ENCODE measurements around the gene TNS3. TPM values are rescaled to one million over a fixed set of nuclear protein-coding genes. Genes with fewer than 3 reads are reported as not detected.
"Not testable (repeated sequence)": the region's sequence is repeated elsewhere in the genome, so short reads cannot be mapped to it uniquely, and the experiment has no call there.

The TNS3 gene
- polyA plus RNA-seq, 6 donors from 2014 or later, result 1.5 to 6.3 (median 4.8) TPM

- Mint-ChIP-seq H3K36me3 (peaks cover 0 to 13% of the 10 kb centered on the region in 2 donors), H3K4me1 (peaks cover 7 to 24% (median 8%) of the 10 kb centered on the region in 3 donors), H3K4me3 (no peak overlapping the region), H3K27ac (peak overlapping the region in 1 of 6 donors; percentile 10), H3K9me3 (no peaks in the 10 kb centered on the region), H3K27me3 (no peaks in the 10 kb centered on the region)
- no peak for DNase-seq
- ATAC-seq (ENCODE audit: low read depth in 2 of 2), result no peak
Observed at GRCh38 chr7:47442605-47442865, 139.4 kb downstream of the TNS3 start.

GRCh38 chr7:47441796-47442604 lies 139.9 kb downstream of the TNS3 start:
- no peak for DNase-seq
- ATAC-seq (ENCODE audit: low read depth in 2 of 2), result no peak
- H3K4me1 Mint-ChIP-seq, result peaks cover 6 to 24% (median 8%) of the 10 kb centered on the region in 3 donors
- no peaks in the 10 kb centered on the region for H3K27me3 Mint-ChIP-seq
- H3K9me3 Mint-ChIP-seq, result no peaks in the 10 kb centered on the region
- H3K4me3 Mint-ChIP-seq, result no peak overlapping the region
- H3K36me3 Mint-ChIP-seq, result peaks cover 0 to 13% of the 10 kb centered on the region in 2 donors
- peak overlapping the region in 2 of 6 donors; percentile 16 to 52 for H3K27ac Mint-ChIP-seq

GRCh38 chr7:47441048-47441447 lies 140.9 kb downstream of the TNS3 start:
- H3K4me3 Mint-ChIP-seq; H3K27me3 Mint-ChIP-seq; DNase-seq; H3K27ac Mint-ChIP-seq; ATAC-seq (ENCODE audit: low read depth in 2 of 2); H3K9me3 Mint-ChIP-seq: not testable (repeated sequence)
- peaks cover 0 to 13% of the 10 kb centered on the region in 2 donors for H3K36me3 Mint-ChIP-seq
- peaks cover 6 to 24% (median 8%) of the 10 kb centered on the region in 3 donors for H3K4me1 Mint-ChIP-seq

- DNase-seq (no peak), ATAC-seq (ENCODE audit: low read depth in 2 of 2) (no peak)
- Mint-ChIP-seq H3K4me3 (no peak overlapping the region), H3K27me3 (no peaks in the 10 kb centered on the region), H3K4me1 (peaks cover 5 to 24% (median 8%) of the 10 kb centered on the region in 3 donors), H3K27ac (peak overlapping the region in 2 of 6 donors; percentile 49 to 86), H3K36me3 (peaks cover 0 to 13% of the 10 kb centered on the region in 2 donors), H3K9me3 (no peaks in the 10 kb centered on the region)
Observed at GRCh38 chr7:47440320-47440719, 141.6 kb downstream of the TNS3 start.

- no peak for ATAC-seq (ENCODE audit: low read depth in 2 of 2)
- H3K4me3 Mint-ChIP-seq, result no peak overlapping the region
Observed at GRCh38 chr7:47439181-47439667, 142.7 kb downstream of the TNS3 start.

GRCh38 chr7:47438411-47439029 lies 143.4 kb downstream of the TNS3 start:
- H3K4me1 Mint-ChIP-seq, result peaks cover 0 to 18% (median 3%) of the 10 kb centered on the region in 3 donors
- H3K4me3 Mint-ChIP-seq, result peak overlapping the region in 1 of 8 donors; percentile 80
- DNase-seq (no peak), ATAC-seq (ENCODE audit: low read depth in 2 of 2) (no peak)
- H3K36me3 Mint-ChIP-seq, result peaks cover 9 to 13% of the 10 kb centered on the region in 2 donors
- H3K27ac Mint-ChIP-seq, result peak overlapping the region in 3 of 6 donors; percentile 17 to 49 (median 24)
- H3K9me3 Mint-ChIP-seq, result no peaks in the 10 kb centered on the region
- no peaks in the 10 kb centered on the region for H3K27me3 Mint-ChIP-seq

More at GRCh38 chr7:47439181-47439667, 142.7 kb downstream of the TNS3 start:
- no peak for DNase-seq
- H3K4me1 Mint-ChIP-seq, result peaks cover 0 to 18% (median 5%) of the 10 kb centered on the region in 3 donors
- no peaks in the 10 kb centered on the region for H3K9me3 Mint-ChIP-seq
- H3K27me3 Mint-ChIP-seq, result no peaks in the 10 kb centered on the region
- peak overlapping the region in 3 of 6 donors; percentile 17 to 82 (median 59) for H3K27ac Mint-ChIP-seq
- peaks cover 2 to 13% of the 10 kb centered on the region in 2 donors for H3K36me3 Mint-ChIP-seq

- Mint-ChIP-seq H3K36me3 (peaks cover 9 to 13% of the 10 kb centered on the region in 2 donors), H3K27ac (no peak overlapping the region), H3K27me3 (no peaks in the 10 kb centered on the region), H3K4me1 (peaks cover 0 to 18% (median 3%) of the 10 kb centered on the region in 3 donors), H3K9me3 (no peaks in the 10 kb centered on the region), H3K4me3 (no peak overlapping the region)
- DNase-seq (no peak), ATAC-seq (ENCODE audit: low read depth in 2 of 2) (no peak)
Observed at GRCh38 chr7:47435889-47436312, 146.0 kb downstream of the TNS3 start.

- Mint-ChIP-seq H3K27ac (peak overlapping the region in 2 of 6 donors; percentile 66 to 84), H3K27me3 (no peaks in the 10 kb centered on the region), H3K4me3 (no peak overlapping the region), H3K4me1 (peaks cover 0 to 1% (median 0%) of the 10 kb centered on the region in 3 donors), H3K9me3 (no peaks in the 10 kb centered on the region), H3K36me3 (peaks cover 2 to 9% of the 10 kb centered on the region in 2 donors)
- ATAC-seq (ENCODE audit: low read depth in 2 of 2) (no peak), DNase-seq (no peak)
Observed at GRCh38 chr7:47433564-47433895, 148.4 kb downstream of the TNS3 start.

- no peaks in the 10 kb centered on the region for H3K9me3 Mint-ChIP-seq
- ATAC-seq (ENCODE audit: low read depth in 2 of 2) (no peak), DNase-seq (no peak)
- H3K27me3 Mint-ChIP-seq, result no peaks in the 10 kb centered on the region
- H3K27ac Mint-ChIP-seq, result no peak overlapping the region
- H3K4me1 Mint-ChIP-seq, result no peaks in the 10 kb centered on the region
- no peak overlapping the region for H3K4me3 Mint-ChIP-seq
- peaks cover 0 to 9% of the 10 kb centered on the region in 2 donors for H3K36me3 Mint-ChIP-seq
Observed at GRCh38 chr7:47432671-47433563, 149.0 kb downstream of the TNS3 start.

- no peaks in the 10 kb centered on the region for H3K4me1 Mint-ChIP-seq
- DNase-seq (no peak), ATAC-seq (ENCODE audit: low read depth in 2 of 2) (no peak)
- H3K4me3 Mint-ChIP-seq, result no peak overlapping the region
- no peaks in the 10 kb centered on the region for H3K9me3 Mint-ChIP-seq
- peaks cover 0 to 9% of the 10 kb centered on the region in 2 donors for H3K36me3 Mint-ChIP-seq
- H3K27me3 Mint-ChIP-seq, result no peaks in the 10 kb centered on the region
- no peak overlapping the region for H3K27ac Mint-ChIP-seq
Observed at GRCh38 chr7:47430422-47430821, 151.5 kb downstream of the TNS3 start.

GRCh38 chr7:47428768-47429472 lies 153.0 kb downstream of the TNS3 start:
- no peaks in the 10 kb centered on the region for H3K9me3 Mint-ChIP-seq
- ATAC-seq (ENCODE audit: low read depth in 2 of 2) (no peak), DNase-seq (no peak)
- H3K4me3 Mint-ChIP-seq, result no peak overlapping the region
- H3K4me1 Mint-ChIP-seq, result no peaks in the 10 kb centered on the region
- peaks cover 0 to 9% of the 10 kb centered on the region in 2 donors for H3K36me3 Mint-ChIP-seq
- no peak overlapping the region for H3K27ac Mint-ChIP-seq
- no peaks in the 10 kb centered on the region for H3K27me3 Mint-ChIP-seq

GRCh38 chr7:47428052-47428767 lies 153.7 kb downstream of the TNS3 start:
- Mint-ChIP-seq H3K4me1 (no peaks in the 10 kb centered on the region), H3K36me3 (peaks cover 0 to 10% of the 10 kb centered on the region in 2 donors), H3K9me3 (no peaks in the 10 kb centered on the region), H3K4me3 (no peak overlapping the region), H3K27ac (no peak overlapping the region), H3K27me3 (no peaks in the 10 kb centered on the region)
- ATAC-seq (ENCODE audit: low read depth in 2 of 2) (no peak), DNase-seq (no peak)

All from naive B cell (primary cell).